ENCODE data around the gene ACSL6. TPM values are rescaled to one million over a fixed set of nuclear protein-coding genes. Genes with fewer than 3 reads are reported as not detected.

ACSL6 gene
- total RNA-seq, 1 donor from 2014 or later = 0.20 TPM

- POLR2A ChIA-PET = no interaction called here
- Mint-ChIP-seq H3K4me3 (no peak overlapping the region), H3K27ac (no peak overlapping the region), H3K27me3 (peaks cover 15% of the 10 kb centered on the region), H3K36me3 (ENCODE audit: low read depth) (no peaks in the 10 kb centered on the region), H3K4me1 (no peaks in the 10 kb centered on the region), H3K9me3 (no peaks in the 10 kb centered on the region)
- CTCF ChIA-PET = interaction anchor here (1.1 kb wide), 1 partner anchor 411 kb away, joined by 3 read pairs; no protein-coding TSS in a partner anchor
- intact Hi-C loops (cut with micrococcal nuclease) = loop anchor here (10.0 kb wide), 1 partner anchor 1125 kb away; no protein-coding TSS in a partner anchor
- DNase-seq = no peak
- no peak for ATAC-seq (ENCODE audit: low read depth)
- TF ChIP-seq, protein P1, sequence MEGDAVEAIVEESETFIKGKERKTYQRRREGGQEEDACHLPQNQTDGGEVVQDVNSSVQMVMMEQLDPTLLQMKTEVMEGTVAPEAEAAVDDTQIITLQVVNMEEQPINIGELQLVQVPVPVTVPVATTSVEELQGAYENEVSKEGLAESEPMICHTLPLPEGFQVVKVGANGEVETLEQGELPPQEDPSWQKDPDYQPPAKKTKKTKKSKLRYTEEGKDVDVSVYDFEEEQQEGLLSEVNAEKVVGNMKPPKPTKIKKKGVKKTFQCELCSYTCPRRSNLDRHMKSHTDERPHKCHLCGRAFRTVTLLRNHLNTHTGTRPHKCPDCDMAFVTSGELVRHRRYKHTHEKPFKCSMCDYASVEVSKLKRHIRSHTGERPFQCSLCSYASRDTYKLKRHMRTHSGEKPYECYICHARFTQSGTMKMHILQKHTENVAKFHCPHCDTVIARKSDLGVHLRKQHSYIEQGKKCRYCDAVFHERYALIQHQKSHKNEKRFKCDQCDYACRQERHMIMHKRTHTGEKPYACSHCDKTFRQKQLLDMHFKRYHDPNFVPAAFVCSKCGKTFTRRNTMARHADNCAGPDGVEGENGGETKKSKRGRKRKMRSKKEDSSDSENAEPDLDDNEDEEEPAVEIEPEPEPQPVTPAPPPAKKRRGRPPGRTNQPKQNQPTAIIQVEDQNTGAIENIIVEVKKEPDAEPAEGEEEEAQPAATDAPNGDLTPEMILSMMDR (IDR thresholded peaks at IDR 0.05) = no peak
These were observed 11.3 kb downstream of the ACSL6 start for GRCh38 chr5:132000241-132000490.

DNA sequence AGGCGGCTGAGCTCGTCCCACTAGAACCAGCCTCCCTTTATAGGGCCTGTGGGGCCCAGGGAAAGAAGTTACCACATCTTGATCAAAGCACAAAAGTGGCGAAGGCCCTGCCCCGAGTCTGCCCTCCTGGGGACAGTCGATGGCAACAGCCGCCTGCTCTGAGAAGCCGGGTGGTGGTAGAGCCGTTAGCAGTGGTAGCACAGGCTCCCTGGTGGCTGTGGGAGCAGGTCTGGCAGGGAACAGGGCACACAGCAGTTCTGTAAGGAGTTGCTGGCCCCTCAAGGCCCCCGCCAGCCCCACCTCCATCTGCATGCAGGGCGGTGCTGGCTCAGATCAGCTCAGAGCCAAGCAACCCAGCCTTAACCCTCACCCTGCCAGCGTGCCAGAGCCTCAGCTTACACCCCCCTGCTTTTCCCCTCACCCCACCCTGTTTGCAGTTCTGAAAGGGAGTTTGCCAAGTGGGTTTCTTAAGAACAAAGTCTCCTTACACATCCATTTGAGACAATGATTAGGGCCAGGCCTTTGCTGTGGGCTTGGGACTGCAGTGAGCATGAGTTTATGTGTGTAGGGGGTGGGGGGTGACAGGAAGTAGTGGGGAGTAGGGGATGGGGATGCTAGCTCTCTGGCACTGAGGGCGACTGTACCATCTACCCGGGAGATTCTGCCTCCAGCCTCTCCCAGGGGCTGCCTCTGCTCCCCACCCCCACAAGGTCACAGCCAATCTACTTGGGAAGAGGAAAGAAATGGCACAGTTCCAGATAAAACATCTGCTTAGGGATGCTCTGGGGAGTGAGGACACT is 11.8 kb downstream of the ACSL6 start:
- Mint-ChIP-seq H3K27ac (no peak overlapping the region), H3K36me3 (ENCODE audit: low read depth) (no peaks in the 10 kb centered on the region), H3K4me1 (peaks cover 3% of the 10 kb centered on the region), H3K27me3 (peaks cover 15% of the 10 kb centered on the region), H3K9me3 (no peaks in the 10 kb centered on the region), H3K4me3 (no peak overlapping the region)
- no peak for DNase-seq
- POLR2A ChIA-PET = no interaction called here
- TF ChIP-seq, protein P1 (IDR thresholded peaks at IDR 0.05) = no peak
- no peak for ATAC-seq (ENCODE audit: low read depth)
- CTCF ChIA-PET = interaction anchor here (1.3 kb wide), 1 partner anchor 410 kb away, joined by 7 read pairs; no protein-coding TSS in a partner anchor
- intact Hi-C loops (cut with micrococcal nuclease) = loop anchor here (10.0 kb wide), 1 partner anchor 1125 kb away; no protein-coding TSS in a partner anchor

- DNase-seq (no peak), ATAC-seq (ENCODE audit: low read depth) (no peak)
- no peaks in the 10 kb centered on the region for H3K36me3 Mint-ChIP-seq (ENCODE audit: low read depth)
- no peaks in the 10 kb centered on the region for H3K9me3 Mint-ChIP-seq
- TF ChIP-seq, protein P1 (IDR thresholded peaks at IDR 0.05) = no peak
- intact Hi-C loops (cut with micrococcal nuclease) = no loop called here
- CTCF ChIA-PET = interaction anchor here (1.3 kb wide), 1 partner anchor 410 kb away, joined by 7 read pairs; no protein-coding TSS in a partner anchor
- H3K4me3 Mint-ChIP-seq = no peak overlapping the region
- H3K27ac Mint-ChIP-seq = no peak overlapping the region
- H3K27me3 Mint-ChIP-seq = peaks cover 15% of the 10 kb centered on the region
- POLR2A ChIA-PET = no interaction called here
- peaks cover 6% of the 10 kb centered on the region for H3K4me1 Mint-ChIP-seq
These were observed 12.4 kb downstream of the ACSL6 start for GRCh38 chr5:131999041-131999440.

- H3K4me1 Mint-ChIP-seq = peaks cover 6% of the 10 kb centered on the region
- ChIA-PET CTCF (interaction anchor here (1.3 kb wide), 1 partner anchor 409 kb away, joined by 7 read pairs; no protein-coding TSS in a partner anchor), POLR2A (no interaction called here)
- DNase-seq (no peak), ATAC-seq (ENCODE audit: low read depth) (no peak)
- no peaks in the 10 kb centered on the region for H3K9me3 Mint-ChIP-seq
- no peaks in the 10 kb centered on the region for H3K36me3 Mint-ChIP-seq (ENCODE audit: low read depth)
- intact Hi-C loops (cut with micrococcal nuclease) = no loop called here
- no peak overlapping the region for H3K27ac Mint-ChIP-seq
- H3K27me3 Mint-ChIP-seq = peaks cover 15% of the 10 kb centered on the region
- TF ChIP-seq, protein P1 (IDR thresholded peaks at IDR 0.05) = no peak
- H3K4me3 Mint-ChIP-seq = no peak overlapping the region
These were observed 12.9 kb downstream of the ACSL6 start for GRCh38 chr5:131998431-131999040.

DNA sequence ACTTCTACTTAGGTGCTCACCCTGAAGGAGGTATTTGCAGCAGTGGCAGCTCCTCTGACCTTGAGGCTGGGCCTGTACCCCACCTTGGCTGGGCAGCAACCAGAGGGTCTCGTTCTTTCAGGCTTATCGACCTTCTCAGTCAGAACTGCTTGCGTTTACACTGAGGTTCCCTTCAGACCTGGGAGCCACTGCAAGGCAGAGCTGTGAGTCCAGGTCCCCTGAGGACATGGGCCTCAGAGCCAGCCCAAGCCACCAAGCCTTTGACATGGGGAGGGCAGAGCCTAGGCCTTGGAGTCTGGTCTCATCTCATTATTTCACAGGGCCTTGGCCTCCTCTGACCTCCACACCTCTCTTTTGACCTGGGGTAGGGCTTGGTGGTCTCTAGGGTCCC is 13.7 kb downstream of the ACSL6 start:
- TF ChIP-seq, protein P1 (IDR thresholded peaks at IDR 0.05) = no peak
- H3K4me1 Mint-ChIP-seq = peaks cover 6% of the 10 kb centered on the region
- intact Hi-C loops (cut with micrococcal nuclease) = no loop called here
- no peak for ATAC-seq (ENCODE audit: low read depth)
- POLR2A ChIA-PET = no interaction called here
- no peak overlapping the region for H3K4me3 Mint-ChIP-seq
- no peak overlapping the region for H3K27ac Mint-ChIP-seq
- no peaks in the 10 kb centered on the region for H3K9me3 Mint-ChIP-seq
- H3K27me3 Mint-ChIP-seq = peaks cover 19% of the 10 kb centered on the region
- DNase-seq = no peak
- no peaks in the 10 kb centered on the region for H3K36me3 Mint-ChIP-seq (ENCODE audit: low read depth)
- CTCF ChIA-PET = no interaction called here
